HT-29 (cell line): Measurements from ENCODE around the gene RNGTT. TPM values are rescaled to one million over a fixed set of nuclear protein-coding genes. Genes with fewer than 3 reads are reported as not detected.
A peak's percentile ranks its signal among the peaks of the same experiment; 100 is the strongest.
"Not testable (repeated sequence)": the region's sequence is repeated elsewhere in the genome, so short reads cannot be mapped to it uniquely, and the experiment has no call there.

Experiments used
- DNase-seq: peaks from one replicate; pipeline ENCODE4 v3.0.0-alpha.2; 2015; ENCODE audit warnings: low spot score
- total RNA-seq: library from RNA; depleted of rRNA; stranded (reverse); fragments of >200 nt; shearing (Covaris generic); gene quantifications from 2 replicates; pipeline ENCODE4 v1.2.3, GENCODE V29; 2014

Gene RNGTT
- total RNA-seq, 1 experiment from 2014 or later = 12.9 TPM

- DNase-seq = no peak
Measured at GRCh38 chr6:88814909-88815308, 148.5 kb downstream of the RNGTT start.

- no peak for DNase-seq
Measured at GRCh38 chr6:88813045-88813444, 150.4 kb downstream of the RNGTT start.

GRCh38 chr6:88810701-88811100 is 152.7 kb downstream of the RNGTT start:
- no peak for DNase-seq

- no peak for DNase-seq
Measured at GRCh38 chr6:88810089-88810488, 153.3 kb downstream of the RNGTT start.

- DNase-seq = no peak
Measured at GRCh38 chr6:88808381-88808780, 155.0 kb downstream of the RNGTT start.

- no peak for DNase-seq
Measured at GRCh38 chr6:88807622-88808021, 155.8 kb downstream of the RNGTT start.

- DNase-seq = no peak
Measured at GRCh38 chr6:88806728-88807127, 156.7 kb downstream of the RNGTT start.

- DNase-seq = no peak
Measured at GRCh38 chr6:88804701-88805100, 158.7 kb downstream of the RNGTT start.

GRCh38 chr6:88785478-88785877 is 177.9 kb downstream of the RNGTT start:
- DNase-seq = no peak

- peak; percentile 79 for DNase-seq
Measured at GRCh38 chr6:88780714-88781389, 182.6 kb downstream of the RNGTT start.

- no peak for DNase-seq
Measured at GRCh38 chr6:88775866-88776571, 187.4 kb downstream of the RNGTT start.

GRCh38 chr6:88768114-88768513 is 195.3 kb downstream of the RNGTT start:
- DNase-seq = not testable (repeated sequence)

- DNase-seq = no peak
Measured at GRCh38 chr6:88764081-88764480, 199.3 kb downstream of the RNGTT start.

- DNase-seq = no peak
Measured at GRCh38 chr6:88763160-88763559, 200.3 kb downstream of the RNGTT start.

GRCh38 chr6:88761237-88762031 is 202.0 kb downstream of the RNGTT start:
- no peak for DNase-seq

GRCh38 chr6:88760091-88760490 is 203.3 kb downstream of the RNGTT start:
- no peak for DNase-seq

GRCh38 chr6:88750936-88751335 is 212.5 kb downstream of the RNGTT start:
- no peak for DNase-seq

- no peak for DNase-seq
Measured at GRCh38 chr6:88749849-88750248, 213.6 kb downstream of the RNGTT start.

- no peak for DNase-seq
Measured at GRCh38 chr6:88748141-88748540, 215.3 kb downstream of the RNGTT start.

- no peak for DNase-seq
Measured at GRCh38 chr6:88741939-88742338, 221.5 kb downstream of the RNGTT start.

- DNase-seq = no peak
Measured at GRCh38 chr6:88741071-88741470, 222.3 kb downstream of the RNGTT start.

- DNase-seq = no peak
Measured at GRCh38 chr6:88734544-88734943, 228.9 kb downstream of the RNGTT start.
